HepG2 (cell line): ENCODE results near the gene DIAPH1. TPM values are rescaled to one million over a fixed set of nuclear protein-coding genes. Genes with fewer than 3 reads are reported as not detected.

Experiments
- ATF7-NPFF ChIP-seq: sonication (generic); formaldehyde crosslinking; IDR thresholded peaks from 2 replicates; pipeline ENCODE4 v1.8.1; 2023; ENCODE audit warnings: mild to moderate bottlenecking, low read depth, missing genetic modification reagents, moderate library complexity
- CTCF ChIP-seq: sonication (generic); formaldehyde crosslinking; IDR thresholded peaks from 2 replicates; pipeline ENCODE4 v1.5.0; 2020; ENCODE audit warnings: mild to moderate bottlenecking, missing genetic modification reagents, moderate library complexity
- GMEB1 ChIP-seq: sonication (generic); formaldehyde crosslinking; IDR thresholded peaks from 2 replicates; pipeline ENCODE4 v1.5.1; 2020; ENCODE audit warnings: missing genetic modification reagents, mild to moderate bottlenecking, borderline replicate concordance
- MATR3 ChIP-seq: sonication (generic); formaldehyde crosslinking; IDR thresholded peaks from 2 replicates; pipeline ENCODE4 v1.4.0; 2020; ENCODE audit warnings: missing genetic modification reagents
- NFAT5 ChIP-seq: sonication (generic); formaldehyde crosslinking; IDR thresholded peaks from 2 replicates; pipeline ENCODE4 v1.4.0; 2020; ENCODE audit warnings: missing genetic modification reagents
- PBX2 ChIP-seq: IDR thresholded peaks from 2 replicates; pipeline ENCODE4 v1.6.1; 2016; ENCODE audit warnings: control low read depth
- PHF20 ChIP-seq: sonication (generic); formaldehyde crosslinking; IDR thresholded peaks from 2 replicates; pipeline ENCODE4 v1.5.0; 2020; ENCODE audit warnings: mild to moderate bottlenecking, missing genetic modification reagents
- ZFP82 ChIP-seq: sonication (generic); formaldehyde crosslinking; IDR thresholded peaks from 2 replicates; pipeline ENCODE4 v1.5.1; 2020; ENCODE audit warnings: mild to moderate bottlenecking, missing genetic modification reagents, borderline replicate concordance
- ZMYM4 ChIP-seq: sonication (generic); formaldehyde crosslinking; IDR thresholded peaks from 2 replicates; pipeline ENCODE4 v1.8.1; 2023; ENCODE audit warnings: mild to moderate bottlenecking, missing genetic modification reagents
- ZNF180 ChIP-seq: sonication (generic); formaldehyde crosslinking; IDR thresholded peaks from 2 replicates; pipeline ENCODE4 v1.4.0; 2020; ENCODE audit warnings: low read depth, missing genetic modification reagents, borderline replicate concordance
- ZNF3 ChIP-seq: IDR thresholded peaks from 2 replicates; pipeline ENCODE4 v1.7.0; 2017; ENCODE audit warnings: inconsistent platforms
- ZNF382 ChIP-seq: sonication (generic); formaldehyde crosslinking; IDR thresholded peaks from 2 replicates; pipeline ENCODE4 v1.5.0; 2020; ENCODE audit warnings: missing genetic modification reagents, mild to moderate bottlenecking, borderline replicate concordance
- ZNF687 ChIP-seq: sonication (generic); formaldehyde crosslinking; IDR thresholded peaks from 2 replicates; pipeline ENCODE4 v1.5.1; 2020; ENCODE audit warnings: mild to moderate bottlenecking, missing genetic modification reagents, moderate library complexity
- ZSCAN22 ChIP-seq: sonication (generic); formaldehyde crosslinking; IDR thresholded peaks from 2 replicates; pipeline ENCODE4 v1.4.0; 2020; ENCODE audit warnings: mild to moderate bottlenecking, missing genetic modification reagents
- polyA plus RNA-seq, 8 experiments: library from polyadenylated mRNA; depleted of rRNA in 3 of 8; stranded (reverse) in 7 of 8; unstranded in 1 of 8; fragments of >200 nt; fragmentation: Illumina TruSeq in 4 of 8; extraction: Trizol in 4 of 8; gene quantifications; 2 replicates each; pipeline versions ENCODE4 v1.2.1 to v1.2.3, GENCODE V29; 2011 to 2016; ENCODE audit warnings: low read depth in 4 of 8, missing spikeins in 1 of 8, mixed read lengths in 1 of 8; ENCODE audit not compliant: insufficient read depth in 1 of 8
- total RNA-seq, 5 experiments: library from RNA; depleted of rRNA; stranded (reverse); fragments of >200 nt; fragmentation: Illumina TruSeq; extraction: Trizol; gene quantifications; 2 replicates each; pipeline ENCODE4 v1.2.3, GENCODE V29; 2016; ENCODE audit warnings: low read depth in 1 of 5

The DIAPH1 gene
- total and polyA plus RNA-seq, 2 of the 13 experiments (the other 11 are each of a cell fraction or from before 2014, with no cell fraction given): 25.1 to 33.9 TPM

GRCh38 chr5:141618804-141619554 is at the start of gene DIAPH1 (continued):
- no peak for TF ChIP-seq NFAT5 (CRISPR knock-in tag)
- no peak for TF ChIP-seq ZSCAN22
- no peak for TF ChIP-seq PBX2 (CRISPR knock-in tag)
- TF ChIP-seq ZMYM4 (CRISPR knock-in tag): peak; percentile 98
- peak; percentile 72 for TF ChIP-seq PHF20 (CRISPR knock-in tag)
- TF ChIP-seq ZNF687 (CRISPR knock-in tag): peak; percentile 95
- TF ChIP-seq CTCF (CRISPR knock-in tag): peak; percentile 98
- TF ChIP-seq ATF7-NPFF (CRISPR knock-in tag): peak; percentile 94
- peak; percentile 57; the same call in 1 of the 2 replicates for TF ChIP-seq ZFP82 (CRISPR knock-in tag)
- no peak for TF ChIP-seq ZNF180 (CRISPR knock-in tag)
- TF ChIP-seq GMEB1 (CRISPR knock-in tag): peak; percentile 93
- no peak for TF ChIP-seq ZNF3 (CRISPR knock-in tag)
- no peak for TF ChIP-seq ZNF382 (CRISPR knock-in tag)
- TF ChIP-seq MATR3 (CRISPR knock-in tag): no peak
